Neutrophil (primary cell): ENCODE measurements around the gene LGI4.
"Not testable (repeated sequence)": the region's sequence is repeated elsewhere in the genome, so short reads cannot be mapped to it uniquely, and the experiment has no call there.

ENCODE experiments used
- H3K27ac ChIP-seq: fragments of 200-600 bp; sonication (generic); 2 replicates; pipeline ENCODE4 v1.5.1; 2016; ENCODE audit warnings: mild to moderate bottlenecking, moderate library complexity
- H3K27me3 ChIP-seq: fragments of 200-600 bp; sonication (generic); 2 replicates; pipeline ENCODE4 v1.6.0; 2016; ENCODE audit warnings: mild to moderate bottlenecking
- H3K36me3 ChIP-seq: fragments of 200-600 bp; sonication (generic); 2 replicates; pipeline ENCODE4 v1.5.1; 2017
- H3K4me1 ChIP-seq, 2 experiments: fragments of 200-600 bp in 1 of 2; sonication (generic) in 1 of 2; 1 replicate in 1 of 2; 2 replicates in 1 of 2; pipeline versions ENCODE4 v1.5.1 to v1.6.1; 2013 to 2016; ENCODE audit warnings: low read depth in 1 of 2, low read length in 1 of 2, mild to moderate bottlenecking in 1 of 2, moderate library complexity in 1 of 2; ENCODE audit not compliant: control insufficient read depth in 1 of 2, insufficient read depth in 1 of 2
- H3K4me3 ChIP-seq, 2 experiments: fragments of 200-600 bp in 1 of 2; sonication (generic) in 1 of 2; 1 replicate in 1 of 2; 2 replicates in 1 of 2; pipeline ENCODE4 v1.5.1; 2013 to 2016; ENCODE audit warnings: low read depth in 1 of 2, low read length in 1 of 2, mild to moderate bottlenecking in 1 of 2, moderate library complexity in 1 of 2
- H3K9me3 ChIP-seq: fragments of 200-600 bp; sonication (generic); 2 replicates; pipeline ENCODE4 v1.5.1; 2016
- TF ChIP-seq, protein P1 (sequence below): fragments of 200-600 bp; sonication (generic); IDR thresholded peaks from 2 replicates; pipeline ENCODE4 v1.5.1; 2016; ENCODE audit warnings: antibody characterized with exemption

LGI4 gene

DNA sequence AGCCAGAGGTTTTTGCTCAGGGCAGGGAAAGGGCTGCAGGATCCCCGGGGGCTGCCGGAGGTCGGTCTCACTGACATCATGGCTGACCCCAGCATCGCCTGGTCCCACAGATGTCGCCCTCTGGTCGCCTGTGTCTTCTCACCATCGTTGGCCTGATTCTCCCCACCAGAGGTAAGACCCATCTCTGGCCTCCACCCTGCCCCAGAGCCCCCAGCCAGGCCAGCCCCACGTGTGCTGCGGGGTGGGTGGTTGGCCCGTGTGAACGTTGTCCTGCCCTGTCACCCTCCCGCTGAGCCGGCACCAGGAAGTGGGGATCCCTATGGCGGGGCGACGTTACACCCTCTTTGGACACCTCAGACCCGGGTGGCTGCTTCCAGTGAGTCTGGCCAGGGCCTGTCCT is 20.6 kb upstream of the LGI4 start:
- peak overlapping the region; percentile 82 to 85 for H3K4me3 ChIP-seq
- H3K4me1 ChIP-seq: peaks cover 32 to 42% of the 10 kb centered on the region in 2 experiments
- H3K9me3 ChIP-seq: no peaks in the 10 kb centered on the region
- peaks cover 39% of the 10 kb centered on the region for H3K36me3 ChIP-seq
- H3K27ac ChIP-seq: peak overlapping the region; percentile 64
- peaks cover 11% of the 10 kb centered on the region for H3K27me3 ChIP-seq
- TF ChIP-seq, protein P1, sequence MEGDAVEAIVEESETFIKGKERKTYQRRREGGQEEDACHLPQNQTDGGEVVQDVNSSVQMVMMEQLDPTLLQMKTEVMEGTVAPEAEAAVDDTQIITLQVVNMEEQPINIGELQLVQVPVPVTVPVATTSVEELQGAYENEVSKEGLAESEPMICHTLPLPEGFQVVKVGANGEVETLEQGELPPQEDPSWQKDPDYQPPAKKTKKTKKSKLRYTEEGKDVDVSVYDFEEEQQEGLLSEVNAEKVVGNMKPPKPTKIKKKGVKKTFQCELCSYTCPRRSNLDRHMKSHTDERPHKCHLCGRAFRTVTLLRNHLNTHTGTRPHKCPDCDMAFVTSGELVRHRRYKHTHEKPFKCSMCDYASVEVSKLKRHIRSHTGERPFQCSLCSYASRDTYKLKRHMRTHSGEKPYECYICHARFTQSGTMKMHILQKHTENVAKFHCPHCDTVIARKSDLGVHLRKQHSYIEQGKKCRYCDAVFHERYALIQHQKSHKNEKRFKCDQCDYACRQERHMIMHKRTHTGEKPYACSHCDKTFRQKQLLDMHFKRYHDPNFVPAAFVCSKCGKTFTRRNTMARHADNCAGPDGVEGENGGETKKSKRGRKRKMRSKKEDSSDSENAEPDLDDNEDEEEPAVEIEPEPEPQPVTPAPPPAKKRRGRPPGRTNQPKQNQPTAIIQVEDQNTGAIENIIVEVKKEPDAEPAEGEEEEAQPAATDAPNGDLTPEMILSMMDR: no peak

DNA sequence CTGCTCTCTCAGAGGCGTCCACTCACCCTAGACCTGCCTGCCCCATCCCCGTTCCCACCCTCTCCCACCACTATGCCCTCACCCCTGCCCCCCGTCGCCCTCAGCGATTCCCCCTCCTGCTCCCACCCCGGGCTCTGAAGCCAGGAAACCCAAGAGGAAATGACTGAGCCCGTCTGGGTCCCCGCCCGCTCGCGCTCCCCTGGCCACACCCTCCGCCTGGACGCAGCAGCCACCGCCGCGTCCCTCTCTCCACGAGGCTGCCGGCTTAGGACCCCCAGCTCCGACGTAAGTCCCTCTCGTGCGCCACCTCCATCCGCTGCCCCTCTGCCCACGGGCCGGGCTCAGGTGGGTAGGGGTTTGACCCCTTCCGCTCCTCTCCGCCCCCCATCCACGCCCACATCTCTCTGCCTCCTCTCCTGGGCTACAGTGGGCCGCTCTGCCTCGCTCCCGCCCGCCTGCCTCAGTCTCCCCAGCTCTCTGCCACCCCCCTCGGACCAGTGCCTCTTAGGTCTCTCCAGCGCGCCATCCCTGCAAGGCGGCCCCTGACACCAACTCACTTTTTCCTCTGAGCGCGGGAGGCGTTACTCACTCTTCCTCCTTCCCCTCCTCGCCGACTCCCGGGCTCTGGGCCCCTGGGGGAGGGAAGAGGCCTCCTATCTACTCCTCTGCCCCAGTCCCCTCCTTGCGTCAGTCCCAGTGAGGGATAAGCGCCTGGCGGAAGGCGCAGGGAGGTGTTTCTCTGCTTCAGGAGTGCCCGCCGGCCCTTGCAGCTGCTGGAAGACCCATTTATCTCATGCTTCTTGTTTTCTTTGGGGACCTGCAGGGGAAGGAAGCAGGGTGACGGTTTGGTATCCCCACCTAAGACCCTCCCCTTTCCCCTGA is 19.9 kb upstream of the LGI4 start, which contains the start of gene FXYD5:
TSS of gene FXYD5 (plus strand) at position 211 of the 882 bp plus-strand sequence. CDS start 816 bp downstream, outside the sequence.
- Histone ChIP-seq H3K27ac (peak within 1 kb of the TSS; percentile 64), H3K9me3 (no peaks in the 10 kb centered on the region), H3K4me1 (peaks cover 32 to 42% of the 10 kb centered on the region in 2 experiments), H3K4me3 (peak within 1 kb of the TSS; percentile 82 to 85), H3K36me3 (peaks cover 32% of the 10 kb centered on the region), H3K27me3 (peaks cover 11% of the 10 kb centered on the region)
- TF ChIP-seq, protein P1: no peak

DNA sequence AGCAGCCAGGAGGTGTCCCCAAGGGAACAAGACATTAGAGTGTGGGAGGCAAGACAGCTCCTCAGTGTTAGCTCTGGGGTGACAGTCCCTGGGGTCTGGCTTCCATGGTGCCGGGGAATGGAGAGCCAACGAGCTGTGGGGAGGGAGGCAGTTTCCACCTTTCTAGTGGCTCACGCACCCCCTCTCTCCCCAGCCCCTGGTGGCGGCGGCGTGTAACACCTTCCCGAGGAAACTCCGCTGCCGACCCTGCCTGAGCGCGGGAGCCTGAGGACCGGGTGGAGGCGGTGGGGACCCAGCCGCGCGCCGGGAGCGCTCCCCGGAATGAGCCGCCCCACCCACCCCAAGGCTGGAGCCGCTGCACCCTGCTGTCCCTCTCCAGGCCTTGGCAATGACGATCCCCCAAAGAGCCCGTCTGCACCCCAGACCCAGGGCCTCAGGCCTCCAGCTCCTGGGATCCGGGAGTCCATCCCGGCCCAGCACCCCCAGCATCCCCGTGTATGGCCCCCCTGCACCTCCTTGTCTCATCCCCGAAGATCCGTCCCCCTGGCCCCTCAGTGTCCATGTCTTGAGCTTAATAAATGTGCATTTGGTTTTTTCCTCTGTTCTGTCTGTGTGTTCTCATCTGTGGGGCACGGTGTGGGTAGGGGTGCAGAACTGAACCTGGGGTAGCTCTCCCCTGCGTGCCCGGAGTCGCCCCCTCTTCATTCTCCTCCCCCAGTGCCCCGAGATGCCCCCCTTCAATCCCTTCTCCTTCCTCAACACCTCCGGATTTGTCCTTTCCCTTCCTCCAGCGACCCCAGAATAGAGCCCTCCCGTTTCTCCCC is 19.1 kb upstream of the LGI4 start:
- H3K27me3 ChIP-seq: peaks cover 11% of the 10 kb centered on the region
- H3K4me3 ChIP-seq: peak overlapping the region; percentile 82 to 85
- H3K27ac ChIP-seq: peak overlapping the region; percentile 64
- peaks cover 24% of the 10 kb centered on the region for H3K36me3 ChIP-seq
- H3K9me3 ChIP-seq: no peaks in the 10 kb centered on the region
- peaks cover 32 to 42% of the 10 kb centered on the region in 2 experiments for H3K4me1 ChIP-seq
- TF ChIP-seq, protein P1: peak; percentile 33

DNA sequence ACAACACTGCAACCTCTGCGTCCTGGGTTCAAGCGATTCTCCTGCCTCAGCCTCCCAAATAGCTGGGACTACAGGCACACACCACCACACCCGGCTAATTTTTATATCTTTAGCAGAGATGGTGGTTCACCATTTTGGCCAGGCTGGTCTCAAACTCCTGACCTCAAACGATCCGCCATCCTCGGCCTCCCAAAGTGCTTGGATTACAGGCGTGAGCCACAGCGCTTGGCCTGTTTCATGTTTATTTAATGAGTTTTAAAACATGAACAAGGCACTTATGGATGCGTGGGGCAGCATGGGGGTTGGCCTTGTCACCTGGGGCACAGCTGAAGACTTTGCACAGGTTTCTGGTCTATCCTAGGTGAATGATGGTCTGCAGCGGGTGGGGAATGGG is 18.3 kb upstream of the LGI4 start:
- not testable (repeated sequence) for H3K27ac ChIP-seq, H3K9me3 ChIP-seq
- Histone ChIP-seq H3K4me1 (peaks cover 32 to 42% of the 10 kb centered on the region in 2 experiments), H3K27me3 (peaks cover 11% of the 10 kb centered on the region), H3K4me3 (peak overlapping the region in 1 of 2 experiments; percentile 82), H3K36me3 (peaks cover 16% of the 10 kb centered on the region)

DNA sequence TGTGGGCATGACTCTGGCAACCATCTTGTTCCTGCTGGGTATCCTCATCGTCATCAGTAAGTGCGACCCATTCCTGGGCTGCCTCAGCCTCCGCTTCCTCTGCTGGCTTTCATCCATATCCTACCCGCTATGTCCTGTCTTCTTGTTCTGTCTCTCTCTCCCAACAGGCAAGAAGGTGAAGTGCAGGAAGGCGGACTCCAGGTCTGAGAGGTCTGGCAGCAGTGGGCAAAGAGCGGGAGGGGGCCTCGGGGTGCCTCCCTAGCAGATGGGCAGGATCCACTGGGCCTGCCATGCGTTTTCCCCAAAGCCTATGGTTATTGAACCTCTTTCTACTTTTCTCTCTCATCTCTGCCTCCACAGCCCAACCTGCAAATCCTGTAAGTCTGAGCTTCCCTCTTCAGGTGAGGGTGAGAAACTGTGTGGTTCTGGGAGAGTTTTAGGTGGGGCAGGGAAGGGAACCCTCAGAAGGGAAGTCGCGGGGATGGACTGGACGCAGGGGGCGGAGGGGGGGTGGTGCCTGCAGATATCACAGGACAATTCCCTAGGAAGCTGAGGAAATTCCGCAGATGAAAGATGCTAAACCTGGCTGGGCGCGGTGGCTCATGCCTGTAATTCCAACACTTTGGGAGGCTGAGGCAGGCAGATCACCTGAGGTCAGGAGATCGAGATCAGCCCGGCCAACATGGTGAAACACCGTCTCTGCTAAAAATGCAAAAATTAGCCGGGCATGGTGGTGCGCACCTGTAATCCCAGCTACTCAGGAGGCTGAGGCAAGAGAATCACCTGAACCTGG is 16.6 kb upstream of the LGI4 start:
- H3K9me3 ChIP-seq: no peaks in the 10 kb centered on the region
- no peak overlapping the region for H3K4me3 ChIP-seq
- H3K27me3 ChIP-seq: peaks cover 11% of the 10 kb centered on the region

More for the DNA sequence above, 16.6 kb upstream of the LGI4 start:
- no peak overlapping the region for H3K27ac ChIP-seq
- TF ChIP-seq, protein P1: no peak
- peaks cover 32 to 42% of the 10 kb centered on the region in 2 experiments for H3K4me1 ChIP-seq
- H3K36me3 ChIP-seq: no peaks in the 10 kb centered on the region
